ENCODE measurements around the gene NHLRC3.

DNA sequence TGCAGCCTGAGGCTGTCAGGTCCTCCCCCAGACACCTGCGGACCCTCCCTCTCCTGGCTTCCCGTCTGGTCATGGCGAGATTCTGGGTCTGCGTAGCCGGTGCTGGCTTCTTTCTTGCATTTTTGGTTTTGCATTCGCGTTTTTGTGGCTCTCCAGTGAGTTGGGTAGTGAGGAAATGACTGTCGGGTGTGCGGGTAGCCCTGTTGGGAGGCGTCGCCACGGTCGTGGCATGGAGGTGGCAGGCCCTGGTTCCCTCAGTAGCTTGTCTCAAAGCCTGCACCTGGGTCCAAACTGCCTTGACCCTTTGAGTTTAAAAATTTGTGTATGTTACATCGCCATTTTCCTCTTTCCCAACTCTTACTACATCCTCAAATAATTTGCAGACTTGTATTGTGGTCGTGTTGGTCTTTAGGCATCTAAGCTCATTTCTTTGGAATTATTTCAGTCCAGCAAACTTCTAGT lies 344 bp downstream of the NHLRC3 start:
- TF ChIP-seq, protein P1, sequence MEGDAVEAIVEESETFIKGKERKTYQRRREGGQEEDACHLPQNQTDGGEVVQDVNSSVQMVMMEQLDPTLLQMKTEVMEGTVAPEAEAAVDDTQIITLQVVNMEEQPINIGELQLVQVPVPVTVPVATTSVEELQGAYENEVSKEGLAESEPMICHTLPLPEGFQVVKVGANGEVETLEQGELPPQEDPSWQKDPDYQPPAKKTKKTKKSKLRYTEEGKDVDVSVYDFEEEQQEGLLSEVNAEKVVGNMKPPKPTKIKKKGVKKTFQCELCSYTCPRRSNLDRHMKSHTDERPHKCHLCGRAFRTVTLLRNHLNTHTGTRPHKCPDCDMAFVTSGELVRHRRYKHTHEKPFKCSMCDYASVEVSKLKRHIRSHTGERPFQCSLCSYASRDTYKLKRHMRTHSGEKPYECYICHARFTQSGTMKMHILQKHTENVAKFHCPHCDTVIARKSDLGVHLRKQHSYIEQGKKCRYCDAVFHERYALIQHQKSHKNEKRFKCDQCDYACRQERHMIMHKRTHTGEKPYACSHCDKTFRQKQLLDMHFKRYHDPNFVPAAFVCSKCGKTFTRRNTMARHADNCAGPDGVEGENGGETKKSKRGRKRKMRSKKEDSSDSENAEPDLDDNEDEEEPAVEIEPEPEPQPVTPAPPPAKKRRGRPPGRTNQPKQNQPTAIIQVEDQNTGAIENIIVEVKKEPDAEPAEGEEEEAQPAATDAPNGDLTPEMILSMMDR (IDR thresholded peaks at IDR 0.05): no peak
- TF ChIP-seq SMC3 (IDR thresholded peaks at IDR 0.05) (no peak), KDM5A (IDR thresholded peaks at IDR 0.05) (no peak), POLR2A (IDR thresholded peaks at IDR 0.05; ENCODE audit: low read length) (no peak), NR3C1 (IDR thresholded peaks at IDR 0.05) (no peak)

Data from A549 (cell line).